Lower leg skin (tissue), 4 donors: ENCODE data around the gene PSMD4. TPM values are rescaled to one million over a fixed set of nuclear protein-coding genes. Genes with fewer than 3 reads are reported as not detected.
"Not testable (repeated sequence)": the region's sequence is repeated elsewhere in the genome, so short reads cannot be mapped to it uniquely, and the experiment has no call there.

Experiments
- DNase-seq, 2 donors: peaks; one replicate each; pipeline ENCODE4 v3.0.0-alpha.2; 2019; ENCODE audit warnings: low spot score in 2 of 2
- H3K4me3 ChIP-seq: fragments of 200-600 bp; sonication (generic); 2 replicates; pipeline ENCODE4 v1.5.1; 2017; ENCODE audit warnings: mild to moderate bottlenecking, low read depth; ENCODE audit not compliant: poor library complexity, severe bottlenecking
- CTCF ChIP-seq, 3 donors: fragments of 450-650 bp; IDR thresholded peaks; one replicate each; pipeline ENCODE4 v1.5.1; 2016; ENCODE audit warnings: antibody characterized with exemption in 3 of 3, mild to moderate bottlenecking in 3 of 3, moderate library complexity in 2 of 3
- POLR2A ChIP-seq, 2 donors: fragments of 450-650 bp; IDR thresholded peaks; one replicate each; pipeline ENCODE4 v1.6.1; 2016 to 2017; ENCODE audit warnings: antibody characterized with exemption in 2 of 2, mild to moderate bottlenecking in 1 of 2, moderate library complexity in 1 of 2
- WGBS, 2 donors: methylation state at CpG; one replicate each; pipeline ENCODE4 v1.1.5; 2018; 5-methylcytosine and 5-hydroxymethylcytosine counted together
- intact Hi-C: fragments of 100-400 bp; cut with DNase I; formaldehyde crosslinking; loops from one replicate; pipeline ENCODE4 v1.15.0; 2023; ENCODE audit warnings: low total_unique reads
- total RNA-seq, 4 donors: library from RNA; depleted of rRNA; stranded (reverse); fragments of >200 nt; gene quantifications; one replicate each; pipeline ENCODE4 v1.1.0, GENCODE V29; 2016

The PSMD4 gene
- total RNA-seq, 4 donors from 2014 or later = 69.9 to 122 (median 118) TPM

- DNase-seq = no peak
- 87 to 96% methylated on average over 3 of the region's 3 CpGs for WGBS, 2 donors
- intact Hi-C loops = no loop called here
- TF ChIP-seq CTCF (IDR thresholded peaks at IDR 0.05) (no peak), POLR2A (IDR thresholded peaks at IDR 0.05) (no peak)
- H3K4me3 ChIP-seq = no peak overlapping the region
Observed at GRCh38 chr1:151266315-151266714, 11.8 kb downstream of the PSMD4 start.

GRCh38 chr1:151266821-151267220 lies 12.3 kb downstream of the PSMD4 start:
- 75 to 83% methylated on average over 8 of the region's 8 CpGs for WGBS, 2 donors
- no peak for DNase-seq
- H3K4me3 ChIP-seq = no peak overlapping the region
- TF ChIP-seq POLR2A (IDR thresholded peaks at IDR 0.05) (no peak), CTCF (IDR thresholded peaks at IDR 0.05) (no peak)
- intact Hi-C loops = no loop called here

GRCh38 chr1:151267760-151268159 lies 13.2 kb downstream of the PSMD4 start:
- intact Hi-C loops = no loop called here
- no peak for TF ChIP-seq CTCF (IDR thresholded peaks at IDR 0.05)
- no peak for TF ChIP-seq POLR2A (IDR thresholded peaks at IDR 0.05)
- no peak overlapping the region for H3K4me3 ChIP-seq
- WGBS, 2 donors = 50 to 71% methylated on average over 4 of the region's 4 CpGs
- DNase-seq = no peak

GRCh38 chr1:151273924-151274466 lies 19.5 kb downstream of the PSMD4 start:
- intact Hi-C loops = no loop called here
- DNase-seq = no peak
- H3K4me3 ChIP-seq = no peak overlapping the region
- TF ChIP-seq CTCF (IDR thresholded peaks at IDR 0.05) (no peak), POLR2A (IDR thresholded peaks at IDR 0.05) (no peak)
- WGBS, 2 donors = 66 to 77% methylated on average over 3 of the region's 3 CpGs

- H3K4me3 ChIP-seq, DNase-seq, intact Hi-C loops: not testable (repeated sequence)
- 83 to 87% methylated on average over 5 of the region's 5 CpGs for WGBS, 2 donors
Observed at GRCh38 chr1:151275341-151275740, 20.8 kb downstream of the PSMD4 start.

- no peak for DNase-seq
- TF ChIP-seq POLR2A (IDR thresholded peaks at IDR 0.05) (no peak), CTCF (IDR thresholded peaks at IDR 0.05) (no peak)
- H3K4me3 ChIP-seq = no peak overlapping the region
- intact Hi-C loops = no loop called here
- WGBS, 2 donors = 76 to 80% methylated on average over 2 of the region's 2 CpGs
Observed at GRCh38 chr1:151277249-151277648, 22.7 kb downstream of the PSMD4 start.
